Liver (tissue), 9 donors: ENCODE measurements around the gene PITX2. TPM values are rescaled to one million over a fixed set of nuclear protein-coding genes. Genes with fewer than 3 reads are reported as not detected.

Experiments
- DNase-seq: peaks from one replicate; pipeline ENCODE4 v3.0.0-alpha.2; 2017; ENCODE audit warnings: low spot score
- H3K27ac ChIP-seq, 2 donors: one replicate each; pipeline ENCODE4 v1.7.0; 2013; ENCODE audit warnings: inconsistent platforms in 2 of 2, low read length in 2 of 2, control low read depth in 1 of 2, low read depth in 1 of 2, mild to moderate bottlenecking in 1 of 2
- H3K27me3 ChIP-seq, 4 donors: one replicate each; pipeline versions ENCODE4 v1.6.1 to v1.7.0; 2013; ENCODE audit warnings: low read length in 3 of 4, inconsistent platforms in 1 of 4, mild to moderate bottlenecking in 1 of 4, moderate library complexity in 1 of 4; ENCODE audit not compliant: control insufficient read depth in 4 of 4, insufficient read depth in 4 of 4
- H3K36me3 ChIP-seq, 4 donors: one replicate each; pipeline versions ENCODE4 v1.6.1 to v1.7.0; 2013; ENCODE audit warnings: low read length in 3 of 4, mild to moderate bottlenecking in 3 of 4, low read depth in 1 of 4, moderate library complexity in 1 of 4; ENCODE audit not compliant: control insufficient read depth in 4 of 4, insufficient read depth in 3 of 4
- H3K4me1 ChIP-seq, 4 donors: one replicate each; pipeline versions ENCODE4 v1.6.1 to v1.7.0; 2013; ENCODE audit warnings: low read length in 3 of 4, mild to moderate bottlenecking in 3 of 4, moderate library complexity in 1 of 4; ENCODE audit not compliant: control insufficient read depth in 4 of 4, insufficient read depth in 4 of 4
- H3K4me3 ChIP-seq, 3 donors: one replicate each; pipeline versions ENCODE4 v1.6.1 to v1.7.0; 2013; ENCODE audit warnings: low read length in 3 of 3, control low read depth in 1 of 3, low read depth in 1 of 3, mild to moderate bottlenecking in 1 of 3
- H3K9ac ChIP-seq, 2 donors: one replicate each; pipeline ENCODE4 v1.7.0; 2013; ENCODE audit warnings: low read length in 2 of 2, mild to moderate bottlenecking in 2 of 2, moderate library complexity in 2 of 2, control low read depth in 1 of 2, low read depth in 1 of 2
- H3K9me3 ChIP-seq, 4 donors: one replicate each; pipeline versions ENCODE4 v1.6.1 to v1.7.0; 2013; ENCODE audit warnings: low read length in 3 of 4; ENCODE audit not compliant: control insufficient read depth in 4 of 4
- CTCF ChIP-seq: fragments of 150-350 bp; IDR thresholded peaks from 2 replicates; pipeline ENCODE4 v1.5.1; 2017; ENCODE audit warnings: improper control_type of control experiment, low read depth, low read length; ENCODE audit not compliant: missing input control
- EGR1 ChIP-seq, 2 donors: IDR thresholded peaks; 2 replicates each; pipeline ENCODE4 v1.6.1; 2016 to 2018; ENCODE audit warnings: antibody characterized with exemption in 2 of 2, low read depth in 2 of 2
- FOXA2 ChIP-seq: IDR thresholded peaks from 2 replicates; pipeline ENCODE4 v1.6.1; 2016; ENCODE audit warnings: antibody characterized with exemption
- HNF4G ChIP-seq: IDR thresholded peaks from 2 replicates; pipeline ENCODE4 v1.6.1; 2016; ENCODE audit warnings: antibody characterized with exemption
- JUND ChIP-seq, 2 donors: IDR thresholded peaks; 2 replicates each; pipeline ENCODE4 v1.6.1; 2016; ENCODE audit warnings: antibody characterized with exemption in 2 of 2
- MAX ChIP-seq: IDR thresholded peaks from 2 replicates; pipeline ENCODE4 v1.6.1; 2016; ENCODE audit warnings: antibody characterized with exemption
- SP1 ChIP-seq: IDR thresholded peaks from 2 replicates; pipeline ENCODE4 v1.6.1; 2018; ENCODE audit warnings: antibody characterized with exemption, mild to moderate bottlenecking
- TAF1 ChIP-seq: conservative IDR thresholded peaks from 2 replicates; pipeline ENCODE4 v1.6.1; 2016; ENCODE audit warnings: antibody characterized with exemption, mild to moderate bottlenecking
- WGBS: extraction: QIAGEN DNeasy Blood & Tissue Kit; methylation state at CpG from one replicate; pipeline ENCODE4 v1.1.7; 2013; 5-methylcytosine and 5-hydroxymethylcytosine counted together
- polyA plus RNA-seq, 2 donors: library from polyadenylated mRNA; stranded (reverse) in 1 of 2; unstranded in 1 of 2; fragments of 200-250 nt in 1 of 2; fragments of >200 nt in 1 of 2; fragmentation: Nextera tagmentation in 1 of 2; extraction: Ambion mirVana in 1 of 2; gene quantifications; one replicate each; pipeline versions ENCODE4 v1.2.1 to v1.2.3, GENCODE V29; 2013 to 2015
- total RNA-seq, 2 donors: library from RNA; depleted of rRNA; stranded (reverse); fragments of >200 nt; gene quantifications; one replicate each; pipeline ENCODE4 v1.2.3, GENCODE V29; 2014
- donor health status: healthy.
- donor health status: healthy.
- donor health status: healthy.
- donor health status: healthy.
- donor health status: healthy.

Gene PITX2
- total and polyA plus RNA-seq, 4 donors = 0.06 TPM; not detected in 3

GRCh38 chr4:110611968-110612447, 10.9 kb downstream of the PITX2 start (continued):
- TF ChIP-seq FOXA2 (no peak), MAX (no peak), SP1 (no peak), EGR1 (IDR thresholded peaks at IDR 0.05; ENCODE audit: low read depth in 2 of 2) (no peak)

- Histone ChIP-seq H3K27me3 (peaks cover 0 to 38% (median 22%) of the 10 kb centered on the region in 4 donors), H3K9me3 (no peaks in the 10 kb centered on the region), H3K4me1 (peaks cover 2 to 19% (median 9%) of the 10 kb centered on the region in 4 donors), H3K36me3 (no peaks in the 10 kb centered on the region), H3K9ac (no peak overlapping the region), H3K4me3 (no peak overlapping the region), H3K27ac (no peak overlapping the region)
- 6% methylated on average over 54 of the region's 54 CpGs for WGBS
- TF ChIP-seq CTCF = no peak
- no peak for DNase-seq
Observed at GRCh38 chr4:110610940-110611831, 11.7 kb downstream of the PITX2 start.

GRCh38 chr4:110610620-110610939, 12.3 kb downstream of the PITX2 start:
- Histone ChIP-seq H3K4me3 (no peak overlapping the region), H3K9ac (no peak overlapping the region), H3K36me3 (no peaks in the 10 kb centered on the region), H3K9me3 (no peaks in the 10 kb centered on the region), H3K27ac (no peak overlapping the region), H3K4me1 (peaks cover 2 to 16% (median 6%) of the 10 kb centered on the region in 4 donors), H3K27me3 (peaks cover 0 to 33% (median 20%) of the 10 kb centered on the region in 4 donors)
- 9% methylated on average over 20 of the region's 20 CpGs for WGBS
- TF ChIP-seq HNF4G (no peak), JUND (IDR thresholded peaks at IDR 0.05) (no peak), TAF1 (no peak)
- DNase-seq = no peak

GRCh38 chr4:110609044-110609750, 13.7 kb downstream of the PITX2 start:
- DNase-seq = no peak
- Histone ChIP-seq H3K9ac (no peak overlapping the region), H3K9me3 (no peaks in the 10 kb centered on the region), H3K4me1 (peaks cover 2 to 16% (median 6%) of the 10 kb centered on the region in 4 donors), H3K27me3 (peaks cover 0 to 25% (median 15%) of the 10 kb centered on the region in 4 donors), H3K36me3 (no peaks in the 10 kb centered on the region), H3K27ac (no peak overlapping the region), H3K4me3 (no peak overlapping the region)
- TF ChIP-seq EGR1 (IDR thresholded peaks at IDR 0.05; ENCODE audit: low read depth in 2 of 2) = no peak
- WGBS = 22% methylated on average over 6 of the region's 6 CpGs
